ENCODE measurements around the gene PCDHGB4.
"Not testable (repeated sequence)": the region's sequence is repeated elsewhere in the genome, so short reads cannot be mapped to it uniquely, and the experiment has no call there.

The PCDHGB4 gene

GRCh38 chr5:141366016-141366896 lies 21.2 kb upstream of the PCDHGB4 start:
- DNase-seq (ENCODE audit: low read depth in 1 of 2, low spot score in 1 of 2), result no peak

DNA sequence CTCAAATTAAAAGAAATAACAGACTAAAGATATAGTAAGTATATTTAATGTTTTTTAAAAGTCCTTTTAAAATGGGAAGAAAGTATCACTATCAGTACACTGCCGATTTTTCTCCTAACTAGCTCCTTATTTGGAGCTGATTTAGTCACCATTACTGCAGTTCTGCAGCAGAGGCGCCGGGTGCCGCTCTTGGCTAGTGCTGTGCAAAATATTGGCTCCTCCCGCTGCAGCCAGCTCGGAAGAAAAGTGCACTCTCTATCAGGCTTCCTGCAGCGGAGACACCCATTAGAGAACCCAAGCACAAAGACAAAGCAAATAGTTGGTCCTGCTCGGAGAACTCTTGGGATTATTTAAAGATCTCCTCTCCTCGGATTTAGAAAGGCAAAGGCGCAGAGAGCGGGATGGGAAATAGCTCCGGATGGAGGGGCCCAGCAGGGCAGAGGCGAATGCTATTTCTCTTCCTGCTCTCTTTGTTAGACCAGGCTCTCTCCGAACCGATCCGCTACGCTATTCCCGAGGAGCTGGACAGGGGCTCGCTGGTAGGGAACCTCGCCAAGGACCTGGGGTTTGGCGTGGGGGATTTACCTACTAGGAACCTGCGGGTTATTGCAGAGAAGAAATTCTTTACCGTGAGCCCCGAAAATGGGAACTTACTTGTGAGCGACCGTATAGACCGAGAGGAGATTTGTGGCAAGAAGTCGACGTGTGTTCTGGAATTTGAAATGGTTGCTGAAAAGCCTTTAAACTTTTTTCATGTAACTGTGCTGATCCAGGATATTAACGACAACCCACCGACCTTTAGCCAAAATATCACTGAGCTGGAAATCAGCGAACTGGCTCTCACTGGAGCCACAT lies 17.3 kb upstream of the PCDHGB4 start, which contains the start of gene PCDHGB3:
TSS of gene PCDHGB3 (plus strand) at position 249 of the 855 bp plus-strand sequence. CDS start at position 402, 153 bp downstream.
- no peak for DNase-seq (ENCODE audit: low read depth in 1 of 2, low spot score in 1 of 2)

DNA sequence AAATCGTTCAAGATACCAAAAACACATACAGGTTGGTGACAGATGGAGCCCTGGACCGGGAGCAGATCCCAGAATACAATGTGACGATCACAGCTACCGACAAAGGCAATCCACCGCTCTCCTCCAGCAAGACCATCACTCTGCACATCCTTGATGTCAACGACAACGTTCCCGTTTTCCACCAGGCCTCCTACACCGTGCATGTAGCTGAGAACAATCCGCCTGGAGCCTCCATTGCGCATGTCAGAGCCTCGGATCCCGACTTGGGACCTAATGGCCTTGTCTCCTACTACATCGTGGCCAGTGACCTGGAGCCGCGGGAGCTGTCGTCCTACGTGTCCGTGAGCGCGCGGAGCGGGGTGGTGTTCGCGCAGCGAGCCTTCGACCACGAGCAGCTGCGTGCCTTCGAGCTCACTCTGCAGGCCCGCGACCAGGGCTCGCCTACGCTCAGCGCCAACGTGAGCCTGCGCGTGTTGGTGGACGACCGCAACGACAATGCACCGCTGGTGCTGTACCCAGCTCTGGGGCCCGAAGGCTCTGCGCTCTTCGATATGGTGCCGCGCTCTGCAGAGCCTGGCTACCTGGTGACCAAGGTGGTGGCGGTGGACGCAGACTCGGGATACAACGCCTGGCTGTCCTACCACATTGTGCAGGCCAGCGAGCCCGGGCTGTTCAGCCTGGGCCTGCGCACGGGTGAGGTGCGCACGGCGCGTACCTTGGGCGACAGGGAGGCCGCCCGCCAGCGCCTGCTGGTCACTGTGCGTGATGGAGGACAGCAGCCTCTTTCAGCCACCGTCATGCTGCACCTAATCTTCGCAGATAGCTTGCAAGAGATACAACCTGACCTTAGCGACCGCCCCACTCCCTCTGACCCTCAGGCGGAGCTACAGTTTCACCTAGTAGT lies 15.7 kb upstream of the PCDHGB4 start:
- DNase-seq (ENCODE audit: low read depth in 1 of 2, low spot score in 1 of 2), result no peak

GRCh38 chr5:141373673-141374317 lies 13.7 kb upstream of the PCDHGB4 start, which contains the start of gene PCDHGA6:
TSS of gene PCDHGA6 (plus strand) at chr5:141373891. CDS start at chr5:141374084, 193 bp downstream.
- no peak for DNase-seq (ENCODE audit: low read depth in 1 of 2, low spot score in 1 of 2)

DNA sequence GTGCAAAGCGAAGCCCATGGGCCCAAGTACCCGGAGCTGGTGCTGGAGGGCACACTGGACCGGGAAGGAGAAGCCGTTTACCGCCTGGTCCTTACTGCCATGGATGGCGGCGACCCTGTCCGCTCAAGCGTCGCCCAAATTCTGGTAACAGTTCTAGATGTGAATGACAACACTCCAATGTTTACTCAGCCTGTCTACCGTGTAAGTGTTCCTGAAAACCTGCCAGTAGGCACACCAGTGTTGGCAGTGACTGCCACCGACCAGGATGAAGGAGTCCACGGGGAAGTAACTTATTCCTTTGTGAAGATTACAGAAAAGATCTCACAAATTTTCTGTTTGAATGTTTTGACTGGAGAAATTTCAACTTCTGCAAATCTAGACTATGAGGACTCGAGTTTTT lies 12.9 kb upstream of the PCDHGB4 start:
- no peak for DNase-seq (ENCODE audit: low read depth in 1 of 2, low spot score in 1 of 2)

- DNase-seq (ENCODE audit: low read depth in 1 of 2, low spot score in 1 of 2), result not testable (repeated sequence)
These were observed 11.9 kb upstream of the PCDHGB4 start for GRCh38 chr5:141375444-141376155.

DNA sequence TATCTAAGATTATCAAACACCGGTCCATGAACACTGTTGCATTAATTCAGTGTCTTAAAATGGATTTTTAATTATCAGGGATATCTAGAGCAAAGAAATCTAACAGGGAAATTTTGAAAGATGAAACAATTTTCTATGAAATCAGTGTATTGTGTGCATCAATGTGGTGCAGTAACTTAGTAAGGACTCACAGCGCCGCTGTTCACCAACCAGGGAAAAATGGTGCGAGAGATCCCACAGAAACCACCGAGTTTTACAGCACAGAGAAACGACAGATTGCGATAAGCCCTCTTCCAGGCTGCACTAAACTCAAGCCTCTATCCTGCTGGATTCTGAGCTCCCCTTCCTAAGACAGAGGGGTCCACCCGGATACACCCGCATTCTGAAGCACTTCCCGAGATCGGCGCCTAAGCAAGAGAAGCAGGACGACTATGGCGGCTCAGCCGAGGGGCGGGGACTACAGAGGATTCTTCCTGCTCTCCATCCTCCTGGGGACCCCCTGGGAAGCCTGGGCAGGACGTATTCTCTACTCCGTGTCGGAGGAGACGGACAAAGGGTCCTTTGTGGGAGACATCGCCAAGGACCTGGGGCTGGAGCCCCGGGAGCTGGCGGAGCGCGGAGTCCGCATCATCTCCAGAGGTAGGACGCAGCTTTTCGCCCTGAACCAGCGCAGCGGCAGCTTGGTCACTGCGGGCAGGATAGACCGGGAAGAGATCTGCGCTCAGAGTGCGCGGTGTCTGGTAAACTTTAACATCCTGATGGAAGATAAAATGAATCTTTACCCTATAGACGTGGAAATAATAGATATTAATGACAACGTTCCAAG lies 4.8 kb upstream of the PCDHGB4 start, which contains the start of gene PCDHGA7:
TSS of gene PCDHGA7 (plus strand) at position 274 of the 826 bp plus-strand sequence. CDS start at position 432, 158 bp downstream.
- DNase-seq (ENCODE audit: low read depth in 1 of 2, low spot score in 1 of 2), result no peak

DNA sequence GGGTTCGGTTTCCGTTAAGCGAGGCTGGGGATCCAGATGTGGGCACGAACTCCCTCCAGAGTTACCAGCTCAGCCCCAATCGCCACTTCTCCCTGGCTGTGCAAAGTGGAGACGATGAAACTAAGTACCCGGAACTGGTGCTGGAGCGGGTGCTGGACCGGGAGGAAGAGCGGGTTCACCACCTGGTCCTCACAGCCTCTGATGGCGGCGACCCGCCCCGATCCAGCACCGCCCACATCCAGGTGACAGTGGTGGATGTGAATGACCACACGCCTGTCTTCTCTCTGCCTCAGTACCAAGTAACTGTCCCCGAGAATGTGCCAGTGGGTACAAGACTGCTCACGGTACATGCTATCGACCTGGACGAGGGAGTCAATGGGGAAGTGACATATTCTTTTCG lies 4.2 kb upstream of the PCDHGB4 start:
- DNase-seq (ENCODE audit: low read depth in 1 of 2, low spot score in 1 of 2), result no peak

GRCh38 chr5:141384471-141385267 lies 2.8 kb upstream of the PCDHGB4 start:
- no peak for DNase-seq (ENCODE audit: low read depth in 1 of 2, low spot score in 1 of 2)

DNA sequence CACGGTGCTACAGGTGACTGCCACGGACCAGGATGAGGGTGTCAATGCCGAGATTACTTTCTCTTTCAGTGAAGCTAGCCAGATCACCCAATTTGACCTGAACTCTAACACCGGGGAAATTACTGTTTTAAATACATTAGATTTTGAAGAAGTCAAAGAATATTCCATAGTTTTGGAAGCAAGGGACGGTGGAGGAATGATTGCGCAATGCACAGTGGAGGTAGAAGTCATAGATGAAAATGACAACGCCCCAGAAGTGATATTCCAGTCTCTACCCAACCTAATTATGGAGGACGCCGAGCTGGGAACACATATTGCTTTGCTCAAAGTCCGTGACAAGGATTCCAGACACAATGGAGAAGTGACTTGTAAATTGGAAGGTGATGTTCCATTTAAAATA lies 1.2 kb downstream of the PCDHGB4 start:
- DNase-seq (ENCODE audit: low read depth in 1 of 2, low spot score in 1 of 2), result no peak

- DNase-seq (ENCODE audit: low read depth in 1 of 2, low spot score in 1 of 2), result no peak
These were observed 1.9 kb downstream of the PCDHGB4 start for GRCh38 chr5:141389153-141390042.

GRCh38 chr5:141392429-141393198 lies 5.1 kb downstream of the PCDHGB4 start, which contains the start of gene PCDHGA8:
TSS of gene PCDHGA8 (plus strand) at chr5:141392633. CDS start at chr5:141392814, 181 bp downstream.
- no peak for DNase-seq (ENCODE audit: low read depth in 1 of 2, low spot score in 1 of 2)

DNA sequence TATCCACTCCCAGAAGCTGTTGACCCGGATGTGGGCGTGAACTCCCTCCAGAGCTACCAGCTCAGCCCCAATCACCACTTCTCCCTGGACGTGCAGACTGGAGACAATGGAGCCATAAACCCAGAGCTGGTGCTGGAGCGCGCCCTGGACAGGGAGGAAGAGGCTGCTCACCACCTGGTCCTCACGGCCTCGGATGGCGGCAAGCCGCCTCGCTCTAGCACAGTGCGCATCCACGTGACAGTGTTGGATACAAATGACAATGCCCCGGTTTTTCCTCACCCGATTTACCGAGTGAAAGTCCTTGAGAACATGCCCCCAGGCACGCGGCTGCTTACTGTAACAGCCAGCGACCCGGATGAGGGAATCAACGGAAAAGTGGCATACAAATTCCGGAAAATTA lies 5.8 kb downstream of the PCDHGB4 start:
- no peak for DNase-seq (ENCODE audit: low read depth in 1 of 2, low spot score in 1 of 2)

DNA sequence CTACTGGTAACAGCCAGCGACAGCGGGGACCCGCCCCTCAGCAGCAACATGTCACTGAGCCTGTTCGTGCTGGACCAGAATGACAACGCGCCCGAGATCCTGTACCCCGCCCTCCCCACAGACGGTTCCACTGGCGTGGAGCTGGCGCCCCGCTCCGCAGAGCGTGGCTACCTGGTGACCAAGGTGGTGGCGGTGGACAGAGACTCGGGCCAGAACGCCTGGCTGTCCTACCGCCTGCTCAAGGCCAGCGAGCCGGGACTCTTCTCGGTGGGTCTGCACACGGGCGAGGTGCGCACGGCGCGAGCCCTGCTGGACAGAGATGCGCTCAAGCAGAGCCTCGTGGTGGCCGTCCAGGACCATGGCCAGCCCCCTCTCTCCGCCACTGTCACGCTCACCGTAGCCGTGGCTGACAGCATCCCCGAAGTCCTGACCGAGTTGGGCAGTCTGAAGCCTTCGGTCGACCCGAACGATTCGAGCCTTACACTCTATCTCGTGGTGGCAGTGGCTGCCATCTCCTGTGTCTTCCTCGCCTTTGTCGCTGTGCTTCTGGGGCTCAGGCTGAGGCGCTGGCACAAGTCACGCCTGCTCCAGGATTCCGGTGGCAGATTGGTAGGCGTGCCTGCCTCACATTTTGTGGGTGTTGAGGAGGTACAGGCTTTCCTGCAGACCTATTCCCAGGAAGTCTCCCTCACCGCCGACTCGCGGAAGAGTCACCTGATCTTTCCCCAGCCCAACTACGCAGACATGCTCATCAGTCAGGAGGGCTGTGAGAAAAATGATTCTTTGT lies 7.1 kb downstream of the PCDHGB4 start:
- not testable (repeated sequence) for DNase-seq (ENCODE audit: low read depth in 1 of 2, low spot score in 1 of 2)
